Measurements from ENCODE around the gene KCNA3. TPM values are rescaled to one million over a fixed set of nuclear protein-coding genes. Genes with fewer than 3 reads are reported as not detected.
"Not testable (repeated sequence)": the region's sequence is repeated elsewhere in the genome, so short reads cannot be mapped to it uniquely, and the experiment has no call there.

Gene KCNA3
- total RNA-seq, 6 experiments from 2014 or later = not detected

DNA sequence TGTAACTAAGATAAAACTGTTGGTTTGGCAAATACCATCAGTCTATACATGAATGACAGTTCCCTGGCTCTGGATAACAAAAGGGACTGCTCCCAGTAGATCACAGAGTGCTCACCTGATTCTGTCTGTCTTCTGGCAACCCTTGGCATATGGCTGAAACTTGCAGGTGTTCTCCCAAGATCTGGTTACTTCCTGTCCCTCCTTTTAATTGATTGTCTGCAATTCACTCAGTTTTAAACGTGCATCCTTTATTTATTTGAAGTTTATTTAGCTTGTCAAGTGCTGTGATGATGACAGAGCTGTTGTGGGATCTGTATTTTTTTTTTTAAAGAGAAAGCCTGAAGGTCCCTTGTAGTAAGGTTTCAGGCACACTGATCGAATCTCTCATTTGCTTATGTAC, 3.4 kb downstream of the KCNA3 start:
- H3K36me3 Mint-ChIP-seq (ENCODE audit: low read depth) = peaks cover 6% of the 10 kb centered on the region
- no peak for DNase-seq
- peaks cover 15% of the 10 kb centered on the region for H3K9me3 Mint-ChIP-seq
- no peak overlapping the region for H3K27ac Mint-ChIP-seq
- TF ChIP-seq CTCF (IDR thresholded peaks at IDR 0.05) = no peak
- peaks cover 8% of the 10 kb centered on the region; the same call in 1 of the 2 replicates for H3K4me1 Mint-ChIP-seq (ENCODE audit: low read depth)
- H3K27me3 Mint-ChIP-seq (ENCODE audit: insufficient read depth) = peaks cover 17% of the 10 kb centered on the region
- H3K4me3 Mint-ChIP-seq = no peak overlapping the region

GRCh38 chr1:110668549-110668948, 6.2 kb downstream of the KCNA3 start:
- peaks cover 5% of the 10 kb centered on the region for H3K36me3 Mint-ChIP-seq (ENCODE audit: low read depth)
- TF ChIP-seq CTCF (IDR thresholded peaks at IDR 0.05) = no peak
- peaks cover 11% of the 10 kb centered on the region for H3K9me3 Mint-ChIP-seq
- peaks cover 8% of the 10 kb centered on the region; the same call in 1 of the 2 replicates for H3K4me1 Mint-ChIP-seq (ENCODE audit: low read depth)
- DNase-seq = no peak
- H3K27me3 Mint-ChIP-seq (ENCODE audit: insufficient read depth) = peaks cover 6% of the 10 kb centered on the region
- H3K4me3 Mint-ChIP-seq = no peak overlapping the region
- H3K27ac Mint-ChIP-seq = no peak overlapping the region

- Mint-ChIP-seq H3K27me3 (ENCODE audit: insufficient read depth) (peaks cover 4% of the 10 kb centered on the region), H3K36me3 (ENCODE audit: low read depth) (no peaks in the 10 kb centered on the region), H3K4me1 (ENCODE audit: low read depth) (peaks cover 8% of the 10 kb centered on the region; the same call in 1 of the 2 replicates), H3K4me3 (no peak overlapping the region), H3K27ac (no peak overlapping the region), H3K9me3 (0 out of 2 replicates have a peak, but pooled peaks cover 4% of the 10 kb centered on the region)
- no peak for DNase-seq
- TF ChIP-seq CTCF (IDR thresholded peaks at IDR 0.05) = no peak
These were observed 7.0 kb downstream of the KCNA3 start for GRCh38 chr1:110667776-110668175.

DNA sequence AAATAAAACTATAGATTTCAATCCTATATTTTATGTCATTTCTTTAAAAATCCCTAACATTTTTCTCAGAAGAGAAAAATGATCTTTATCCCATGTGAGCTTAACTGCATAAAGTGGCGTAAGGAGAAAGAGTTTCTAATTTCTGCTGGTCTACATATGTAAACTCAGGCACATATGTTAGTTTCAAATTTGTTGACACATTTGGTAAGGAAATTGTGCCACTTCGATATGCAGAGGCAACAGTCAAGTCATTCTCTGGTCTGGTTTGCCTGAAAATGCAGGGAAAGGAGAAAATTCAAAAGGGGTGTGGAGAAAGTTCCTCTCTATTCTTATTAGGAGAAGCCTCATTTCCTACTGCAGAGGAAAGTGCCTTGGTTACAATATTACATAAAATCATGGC, 11.5 kb downstream of the KCNA3 start:
- Mint-ChIP-seq H3K4me1 (ENCODE audit: low read depth) (no peaks in the 10 kb centered on the region), H3K36me3 (ENCODE audit: low read depth) (no peaks in the 10 kb centered on the region), H3K4me3 (no peak overlapping the region), H3K27me3 (ENCODE audit: insufficient read depth) (no peaks in the 10 kb centered on the region), H3K9me3 (no peaks in the 10 kb centered on the region), H3K27ac (no peak overlapping the region)
- DNase-seq = no peak
- no peak for TF ChIP-seq CTCF (IDR thresholded peaks at IDR 0.05)

DNA sequence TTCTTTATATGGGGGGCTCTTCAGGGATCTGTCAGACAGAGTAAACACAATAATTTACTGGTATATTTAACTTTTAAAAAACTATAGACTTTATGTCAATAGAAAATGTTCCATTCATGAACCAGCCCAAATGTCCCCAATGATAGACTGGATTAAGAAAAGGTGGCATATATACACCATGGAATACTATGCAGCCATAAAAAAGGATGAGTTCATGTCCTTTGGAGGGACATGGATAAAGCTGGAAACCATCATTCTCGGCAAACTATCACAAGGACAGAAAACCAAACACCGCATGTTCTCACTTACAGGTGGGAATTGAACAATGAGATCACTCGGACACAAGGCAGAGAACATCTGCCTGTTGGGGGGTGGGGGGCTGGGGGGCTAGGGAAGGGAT, 15.2 kb downstream of the KCNA3 start:
- not testable (repeated sequence) for DNase-seq; H3K36me3 Mint-ChIP-seq (ENCODE audit: low read depth); H3K4me1 Mint-ChIP-seq (ENCODE audit: low read depth); H3K27me3 Mint-ChIP-seq (ENCODE audit: insufficient read depth); H3K4me3 Mint-ChIP-seq; H3K9me3 Mint-ChIP-seq; H3K27ac Mint-ChIP-seq

- no peak for TF ChIP-seq CTCF (IDR thresholded peaks at IDR 0.05)
- no peaks in the 10 kb centered on the region for H3K9me3 Mint-ChIP-seq
- no peaks in the 10 kb centered on the region for H3K36me3 Mint-ChIP-seq (ENCODE audit: low read depth)
- no peaks in the 10 kb centered on the region; the same call in 1 of the 2 replicates for H3K27me3 Mint-ChIP-seq (ENCODE audit: insufficient read depth)
- H3K27ac Mint-ChIP-seq = no peak overlapping the region
- H3K4me3 Mint-ChIP-seq = no peak overlapping the region
- no peak for DNase-seq
- H3K4me1 Mint-ChIP-seq (ENCODE audit: low read depth) = no peaks in the 10 kb centered on the region
These were observed 17.4 kb downstream of the KCNA3 start for GRCh38 chr1:110657351-110657750.

All from HFFc6 (cell line).